ENCODE results near the gene GTPBP10.
"Not testable (repeated sequence)": the region's sequence is repeated elsewhere in the genome, so short reads cannot be mapped to it uniquely, and the experiment has no call there.

GTPBP10 gene

GRCh38 chr7:90346336-90347125 is at the start of gene GTPBP10:
Gene GTPBP10, plus strand, starts transcription at chr7:90346716. Its CDS starts 26 bp downstream, at chr7:90346742.
- peak; percentile 94 for DNase-seq

DNA sequence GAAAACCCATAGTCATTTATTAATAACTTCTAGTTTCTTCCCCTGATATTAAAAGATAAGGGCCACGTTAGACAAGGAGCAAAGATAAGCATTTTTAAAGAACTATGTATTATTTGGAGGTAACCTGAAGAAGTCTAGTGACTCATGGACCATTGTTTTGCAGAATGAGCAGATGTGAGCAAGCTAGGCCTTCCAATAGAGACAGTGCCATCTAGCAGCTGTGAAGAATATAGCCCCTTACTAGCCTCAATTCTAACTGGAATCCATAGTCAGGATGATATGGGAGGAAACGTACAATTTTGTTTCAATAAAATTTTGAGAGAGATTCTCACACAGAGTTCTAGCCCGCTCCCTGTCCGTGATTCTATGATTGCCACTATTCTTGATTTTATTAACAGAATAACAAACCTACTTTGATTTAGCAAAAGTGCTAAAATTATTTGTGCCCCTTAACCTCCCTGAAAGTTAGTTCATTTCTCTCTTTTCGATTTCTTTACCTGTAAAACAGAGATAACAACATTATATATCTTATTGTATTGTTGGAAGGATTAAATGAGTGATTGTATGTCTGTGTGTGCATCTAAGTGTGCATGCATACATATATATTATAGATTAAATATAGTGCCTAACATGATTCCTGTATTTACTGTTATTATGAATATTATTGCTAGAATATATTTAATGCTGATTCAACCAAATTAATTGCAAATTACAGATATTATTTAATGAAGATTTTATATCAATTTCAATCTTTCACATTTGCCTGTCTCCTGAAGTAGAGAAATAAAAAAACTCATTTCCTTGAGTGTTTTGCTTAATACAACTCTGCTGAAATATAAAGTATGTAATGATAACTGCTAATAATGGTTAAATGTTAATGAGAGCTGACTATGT is 48.1 kb upstream of the GTPBP10 start:
- no peak for DNase-seq

- no peak for DNase-seq
Measured at GRCh38 chr7:90303241-90303640, 43.3 kb upstream of the GTPBP10 start.

- no peak for DNase-seq
Measured at GRCh38 chr7:90309872-90310271, 36.6 kb upstream of the GTPBP10 start.

DNA sequence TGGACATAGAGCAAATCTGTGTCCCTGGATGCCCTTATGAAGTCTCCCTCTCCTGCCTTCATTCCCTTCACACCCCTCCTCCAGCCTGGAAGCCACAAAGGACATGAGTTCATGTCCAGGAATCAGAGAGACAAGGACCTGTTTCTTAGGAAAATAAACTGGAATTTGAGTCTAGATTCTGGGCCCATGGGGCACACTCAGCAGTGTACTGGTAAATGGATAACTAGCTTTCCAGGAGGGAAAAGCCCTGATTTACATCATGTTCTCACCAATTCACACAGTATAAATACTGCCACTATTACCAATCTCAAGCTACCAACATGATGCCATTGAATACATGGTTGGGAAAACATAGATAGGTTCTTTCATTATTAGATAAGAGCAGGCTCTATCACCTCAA is 35.3 kb upstream of the GTPBP10 start:
- no peak for DNase-seq

DNA sequence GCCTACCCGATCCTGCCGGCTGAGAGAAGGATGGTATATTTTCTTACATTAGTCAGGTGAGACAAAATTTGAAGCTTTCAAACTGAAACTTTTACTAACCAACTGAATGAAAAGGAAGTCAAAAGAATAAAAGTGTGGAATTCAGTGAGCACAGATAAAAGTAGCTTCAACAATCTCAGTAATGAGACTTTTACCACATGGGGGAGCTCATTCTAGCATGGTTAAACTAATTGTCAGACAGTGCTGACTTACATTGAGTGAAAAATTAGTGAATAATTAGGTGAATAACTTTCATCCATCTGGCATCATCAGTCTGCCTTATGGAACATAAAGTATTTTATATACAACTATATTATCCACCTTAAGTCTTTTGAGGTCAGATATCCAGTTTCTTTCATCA is 33.8 kb upstream of the GTPBP10 start:
- DNase-seq = no peak

- DNase-seq = no peak
Measured at GRCh38 chr7:90313907-90314306, 32.6 kb upstream of the GTPBP10 start.

DNA sequence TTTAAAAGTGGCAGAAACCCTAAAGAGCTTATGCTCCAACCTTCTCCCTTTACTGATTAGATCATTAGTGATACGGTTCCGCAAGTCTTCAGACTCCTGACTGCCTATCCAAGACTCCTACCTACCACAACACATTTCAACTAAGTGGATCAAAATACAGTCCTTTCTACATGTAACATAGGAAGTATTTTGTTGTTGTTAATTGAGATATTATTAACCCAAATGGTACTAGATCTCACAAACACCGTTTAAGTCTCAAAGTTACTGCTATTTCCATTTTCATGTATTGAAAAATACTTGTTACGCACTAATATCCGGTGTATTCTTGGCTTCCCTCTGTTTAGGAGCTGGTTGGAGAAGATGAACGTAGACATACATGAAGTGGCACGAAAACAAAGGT is 26.5 kb upstream of the GTPBP10 start:
- DNase-seq = no peak

DNA sequence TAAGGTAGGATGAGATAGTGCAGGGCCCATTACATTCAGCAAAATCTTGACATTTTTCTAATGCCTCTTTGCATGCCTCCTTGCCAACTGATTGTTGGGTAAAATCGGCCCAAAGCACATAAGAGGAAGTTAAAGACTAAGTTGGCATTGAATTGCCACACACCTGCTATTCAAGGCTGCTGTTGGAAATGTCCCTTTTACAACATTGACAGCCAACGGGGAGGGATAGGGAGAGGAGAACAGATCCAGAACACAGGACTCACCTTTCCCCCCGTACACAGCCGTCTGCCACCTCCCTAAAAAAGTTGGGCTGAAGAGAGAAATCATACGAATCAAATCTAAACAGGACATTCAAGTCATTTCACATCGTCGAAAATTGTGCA is 26.1 kb upstream of the GTPBP10 start:
- no peak for DNase-seq

DNA sequence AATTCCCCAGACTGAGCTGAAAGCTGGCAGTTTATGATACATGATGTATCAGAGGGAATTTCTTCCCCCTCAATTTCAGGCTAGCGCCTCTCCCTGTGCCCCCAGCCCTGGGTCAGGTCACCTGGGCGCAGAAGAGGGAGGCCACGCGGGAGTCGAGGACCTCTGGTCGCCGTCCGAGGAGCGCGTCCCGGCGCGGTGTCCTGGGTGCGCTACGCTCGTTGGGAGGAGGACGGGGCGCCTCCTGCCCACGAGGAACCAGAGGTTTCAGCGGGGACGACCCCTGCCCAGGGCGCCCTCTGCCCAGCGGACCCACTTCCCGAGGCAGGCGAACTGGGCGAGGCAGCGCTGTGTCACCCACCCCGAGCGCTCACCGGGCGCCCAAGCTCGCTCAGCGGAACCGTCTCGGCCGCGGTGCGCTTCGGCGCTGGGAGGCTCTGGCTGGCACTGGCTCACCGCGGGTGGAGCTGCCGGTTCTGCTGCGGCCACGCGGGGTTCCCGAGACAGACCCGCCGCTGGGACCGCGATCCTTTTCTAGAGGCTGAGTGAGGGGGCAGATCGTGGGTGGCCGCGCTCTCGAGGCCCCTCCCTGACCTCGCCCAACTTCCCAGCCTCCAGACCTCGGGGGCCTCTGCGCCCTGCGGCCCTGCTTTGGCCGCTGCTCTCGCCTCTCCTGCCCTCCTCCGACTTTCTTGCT is 25.6 kb upstream of the GTPBP10 start, which contains the start of gene FAM237B:
Gene FAM237B (minus strand): TSS at position 504 of the 694 bp plus-strand sequence. CDS start 1,556 bp downstream, outside the sequence.
- no peak for DNase-seq

- no peak for DNase-seq
Measured at GRCh38 chr7:90322837-90323236, 23.7 kb upstream of the GTPBP10 start.

DNA sequence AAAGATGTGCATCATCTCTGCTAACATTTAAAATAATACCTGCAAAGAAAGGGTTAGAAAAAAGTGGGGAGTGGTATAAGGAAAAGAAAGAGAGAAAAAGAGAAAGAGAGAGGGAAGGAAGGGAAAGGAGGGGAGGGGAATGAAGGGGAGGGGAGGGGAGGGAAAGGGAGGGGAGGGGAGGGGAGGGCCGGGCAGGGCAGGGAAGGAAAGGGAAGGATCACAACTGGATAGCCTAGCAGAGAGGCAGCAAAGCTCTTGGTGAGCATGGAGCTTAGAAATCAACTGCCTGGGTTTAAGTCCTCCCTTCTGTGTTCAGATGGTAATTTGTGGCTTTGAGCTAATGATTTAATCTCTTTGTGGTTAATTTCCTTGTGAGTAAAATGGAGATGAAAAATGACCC is 20.0 kb upstream of the GTPBP10 start:
- DNase-seq = no peak

DNA sequence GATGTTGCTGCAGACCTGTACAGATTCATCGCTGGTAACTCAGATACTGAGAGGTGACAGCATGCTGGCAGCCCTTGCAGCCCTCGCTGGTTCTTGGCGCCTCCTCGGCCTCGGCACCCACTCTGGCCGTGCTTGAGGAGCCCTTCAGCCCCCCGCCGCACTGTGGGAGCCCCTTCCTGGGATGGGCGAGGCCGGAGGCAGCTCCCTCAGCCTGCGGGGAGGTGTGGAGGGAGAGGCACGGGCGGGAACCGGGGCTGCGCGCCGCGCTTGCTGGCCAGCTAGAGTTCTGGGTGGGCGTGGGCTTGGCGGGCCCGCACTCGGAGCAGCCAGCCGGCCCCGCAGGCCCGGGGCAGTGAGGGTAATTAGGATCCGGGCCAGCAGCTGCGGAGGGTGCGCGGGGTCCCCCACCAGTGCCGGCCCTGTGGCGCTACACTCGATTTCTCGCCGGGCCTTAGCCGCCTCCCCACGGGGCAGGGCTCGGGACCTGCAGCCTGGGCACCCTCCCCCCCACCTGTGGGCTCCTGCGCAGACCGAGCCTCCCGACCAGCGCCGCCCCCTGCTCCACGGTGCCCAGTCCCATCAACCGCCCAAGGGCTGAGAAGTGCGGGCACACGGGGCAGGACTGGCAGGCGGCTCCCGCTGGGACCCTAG is 12.2 kb upstream of the GTPBP10 start:
- no peak for DNase-seq

- not testable (repeated sequence) for DNase-seq
Measured at GRCh38 chr7:90334926-90335325, 11.6 kb upstream of the GTPBP10 start.

DNA sequence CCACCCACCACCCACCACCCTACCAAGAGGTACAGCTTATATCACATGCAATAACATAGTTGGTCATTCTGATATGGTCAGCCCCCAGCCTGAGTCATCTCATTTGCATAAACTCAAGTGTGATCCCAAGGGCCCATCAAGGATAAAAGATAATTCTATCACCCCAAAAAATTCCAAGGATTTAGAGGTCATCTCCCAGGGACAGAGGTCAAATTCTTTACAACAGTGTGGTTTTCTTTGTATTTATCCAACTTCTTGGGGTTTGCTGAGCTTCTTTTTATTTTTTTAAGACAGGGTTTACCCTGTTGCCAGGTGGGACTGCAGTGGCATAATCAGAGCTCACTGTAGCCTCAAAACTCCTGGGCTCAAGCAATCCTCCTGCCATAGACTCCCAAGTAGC is 9.4 kb upstream of the GTPBP10 start:
- no peak for DNase-seq

GRCh38 chr7:90345016-90345415 is 1.5 kb upstream of the GTPBP10 start:
- no peak for DNase-seq

DNA sequence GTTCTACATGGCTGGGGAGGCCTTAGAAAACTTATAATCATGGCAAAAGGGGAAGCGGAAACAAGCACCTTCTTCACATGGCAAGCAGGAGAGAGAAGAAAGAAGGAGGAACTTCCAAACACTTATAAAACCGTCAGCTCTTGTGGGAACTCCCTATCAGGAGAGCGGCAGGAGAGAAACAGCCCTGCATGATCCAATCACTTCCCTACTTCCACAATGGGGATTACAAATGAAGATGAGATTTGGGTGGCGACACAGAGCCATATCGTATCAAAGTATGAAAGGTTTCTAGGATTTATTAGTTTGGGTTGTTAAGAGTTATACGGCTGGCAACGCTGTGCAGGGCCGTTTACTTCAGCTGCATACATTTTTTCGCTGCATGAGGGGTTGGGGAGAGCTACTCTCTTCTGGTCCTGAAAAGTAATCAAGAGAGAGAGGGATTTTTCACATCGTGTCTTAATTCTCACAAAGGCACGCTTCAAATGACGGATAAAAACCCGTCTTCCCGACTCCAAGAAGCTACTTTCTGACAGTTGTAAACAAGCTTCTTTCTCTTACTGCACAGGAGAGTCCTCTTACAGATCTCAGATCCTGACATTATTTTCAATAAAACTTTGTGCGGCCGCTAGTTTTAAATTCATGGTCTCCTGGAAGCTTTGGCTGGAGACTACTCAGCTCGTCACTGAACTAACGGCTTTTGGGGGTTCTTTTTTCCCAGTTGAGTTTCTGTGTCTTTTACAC is 751 bp upstream of the GTPBP10 start:
- DNase-seq = no peak

GRCh38 chr7:90347759-90348158 is 1.2 kb downstream of the GTPBP10 start:
- DNase-seq = no peak

GRCh38 chr7:90349305-90349704 is 2.8 kb downstream of the GTPBP10 start:
- no peak for DNase-seq

GRCh38 chr7:90350032-90350431 is 3.5 kb downstream of the GTPBP10 start:
- DNase-seq = not testable (repeated sequence)

GRCh38 chr7:90351987-90352386 is 5.5 kb downstream of the GTPBP10 start:
- DNase-seq = no peak

- no peak for DNase-seq
Measured at GRCh38 chr7:90383422-90383821, 36.9 kb downstream of the GTPBP10 start.
